ENCODE results near the gene GPAT3. TPM values are rescaled to one million over a fixed set of nuclear protein-coding genes. Genes with fewer than 3 reads are reported as not detected.
A peak's percentile ranks its signal among the peaks of the same experiment; 100 is the strongest.
"Not testable (repeated sequence)": the region's sequence is repeated elsewhere in the genome, so short reads cannot be mapped to it uniquely, and the experiment has no call there.

Gene GPAT3
- polyA plus RNA-seq, 1 donor: 11.8 TPM

- DNase-seq (ENCODE audit: low read depth): no peak
Measured at GRCh38 chr4:83552083-83552482, 16.2 kb downstream of the GPAT3 start.

GRCh38 chr4:83552924-83553323 lies 17.0 kb downstream of the GPAT3 start:
- no peak for DNase-seq (ENCODE audit: low read depth)

- no peak for DNase-seq (ENCODE audit: low read depth)
Measured at GRCh38 chr4:83556006-83556707, 20.2 kb downstream of the GPAT3 start.

- no peak for DNase-seq (ENCODE audit: low read depth)
Measured at GRCh38 chr4:83556816-83557215, 20.9 kb downstream of the GPAT3 start.

GRCh38 chr4:83558059-83558653 lies 22.2 kb downstream of the GPAT3 start:
- no peak for DNase-seq (ENCODE audit: low read depth)

- no peak for DNase-seq (ENCODE audit: low read depth)
Measured at GRCh38 chr4:83558680-83559079, 22.8 kb downstream of the GPAT3 start.

- DNase-seq (ENCODE audit: low read depth): no peak
Measured at GRCh38 chr4:83560523-83560922, 24.6 kb downstream of the GPAT3 start.

GRCh38 chr4:83561381-83561780 lies 25.5 kb downstream of the GPAT3 start:
- no peak for DNase-seq (ENCODE audit: low read depth)

- DNase-seq (ENCODE audit: low read depth): no peak
Measured at GRCh38 chr4:83563998-83564397, 28.1 kb downstream of the GPAT3 start.

- DNase-seq (ENCODE audit: low read depth): no peak
Measured at GRCh38 chr4:83568062-83568461, 32.2 kb downstream of the GPAT3 start.

GRCh38 chr4:83569429-83569828 lies 33.5 kb downstream of the GPAT3 start:
- no peak for DNase-seq (ENCODE audit: low read depth)

- DNase-seq (ENCODE audit: low read depth): peak; percentile 8
Measured at GRCh38 chr4:83569987-83570386, 34.1 kb downstream of the GPAT3 start.

GRCh38 chr4:83572848-83573247 lies 36.9 kb downstream of the GPAT3 start:
- no peak for DNase-seq (ENCODE audit: low read depth)

- DNase-seq (ENCODE audit: low read depth): no peak
Measured at GRCh38 chr4:83574247-83574646, 38.3 kb downstream of the GPAT3 start.

GRCh38 chr4:83576237-83576636 lies 40.3 kb downstream of the GPAT3 start:
- not testable (repeated sequence) for DNase-seq (ENCODE audit: low read depth)

GRCh38 chr4:83581411-83582288 lies 45.7 kb downstream of the GPAT3 start:
- DNase-seq (ENCODE audit: low read depth): no peak

- no peak for DNase-seq (ENCODE audit: low read depth)
Measured at GRCh38 chr4:83582289-83582785, 46.4 kb downstream of the GPAT3 start.

- DNase-seq (ENCODE audit: low read depth): no peak
Measured at GRCh38 chr4:83585982-83586508, 50.1 kb downstream of the GPAT3 start.

GRCh38 chr4:83589279-83589678 lies 53.4 kb downstream of the GPAT3 start:
- DNase-seq (ENCODE audit: low read depth): no peak

- DNase-seq (ENCODE audit: low read depth): no peak
Measured at GRCh38 chr4:83591056-83591455, 55.1 kb downstream of the GPAT3 start.

- no peak for DNase-seq (ENCODE audit: low read depth)
Measured at GRCh38 chr4:83591730-83592129, 55.8 kb downstream of the GPAT3 start.

GRCh38 chr4:83599183-83599582 lies 63.3 kb downstream of the GPAT3 start:
- no peak for DNase-seq (ENCODE audit: low read depth)

All from forelimb muscle (tissue), 1 donor.